ENCODE measurements around the gene UPF1. TPM values are rescaled to one million over a fixed set of nuclear protein-coding genes. Genes with fewer than 3 reads are reported as not detected.

Gene UPF1
- total RNA-seq, 2 experiments from 2014 or later: 77.2 to 113 TPM

GRCh38 chr19:18896421-18896841, 64.7 kb downstream of the UPF1 start:
- Histone ChIP-seq H2AFZ (ENCODE audit: low read length) (no peak overlapping the region), H4K20me1 (ENCODE audit: insufficient read depth, low read length) (no peaks in the 10 kb centered on the region), H3K4me1 (ENCODE audit: insufficient read depth, low read length, poor library complexity, severe bottlenecking) (no peaks in the 10 kb centered on the region), H3K79me2 (ENCODE audit: insufficient read depth, low read depth, low read length) (no peaks in the 10 kb centered on the region), H3K4me2 (ENCODE audit: low read length) (no peak overlapping the region), H3K4me3 (ENCODE audit: low read depth, low read length, poor library complexity, severe bottlenecking) (no peak overlapping the region), H3K9me3 (ENCODE audit: low read length) (no peaks in the 10 kb centered on the region), H3K36me3 (ENCODE audit: insufficient read depth, low read length) (peaks cover 11% of the 10 kb centered on the region; the same call in 1 of the 2 replicates), H3K9me2 (ENCODE audit: insufficient read depth, low read length) (no peaks in the 10 kb centered on the region), H3K27ac (ENCODE audit: low read depth, low read length, poor library complexity, severe bottlenecking) (no peak overlapping the region)
- DNase-seq (ENCODE audit: low spot score): no peak
- CTCF ChIA-PET (ENCODE audit: unreplicated experiment): no interaction called here
- intact Hi-C loops (cut with micrococcal nuclease; ENCODE audit: unreplicated experiment): no loop called here
- BruUV-seq (replicated peaks): no TSS peak
- POLR2A ChIA-PET: no interaction called here
- TF ChIP-seq, protein P1, sequence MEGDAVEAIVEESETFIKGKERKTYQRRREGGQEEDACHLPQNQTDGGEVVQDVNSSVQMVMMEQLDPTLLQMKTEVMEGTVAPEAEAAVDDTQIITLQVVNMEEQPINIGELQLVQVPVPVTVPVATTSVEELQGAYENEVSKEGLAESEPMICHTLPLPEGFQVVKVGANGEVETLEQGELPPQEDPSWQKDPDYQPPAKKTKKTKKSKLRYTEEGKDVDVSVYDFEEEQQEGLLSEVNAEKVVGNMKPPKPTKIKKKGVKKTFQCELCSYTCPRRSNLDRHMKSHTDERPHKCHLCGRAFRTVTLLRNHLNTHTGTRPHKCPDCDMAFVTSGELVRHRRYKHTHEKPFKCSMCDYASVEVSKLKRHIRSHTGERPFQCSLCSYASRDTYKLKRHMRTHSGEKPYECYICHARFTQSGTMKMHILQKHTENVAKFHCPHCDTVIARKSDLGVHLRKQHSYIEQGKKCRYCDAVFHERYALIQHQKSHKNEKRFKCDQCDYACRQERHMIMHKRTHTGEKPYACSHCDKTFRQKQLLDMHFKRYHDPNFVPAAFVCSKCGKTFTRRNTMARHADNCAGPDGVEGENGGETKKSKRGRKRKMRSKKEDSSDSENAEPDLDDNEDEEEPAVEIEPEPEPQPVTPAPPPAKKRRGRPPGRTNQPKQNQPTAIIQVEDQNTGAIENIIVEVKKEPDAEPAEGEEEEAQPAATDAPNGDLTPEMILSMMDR (conservative IDR thresholded peaks at IDR 0.05; ENCODE audit: low read length): no peak
- TF ChIP-seq EZH2phosphoT487 (IDR thresholded peaks at IDR 0.05; ENCODE audit: borderline replicate concordance, low read depth, low read length): no peak

GRCh38 chr19:18897094-18898029, 65.6 kb downstream of the UPF1 start:
- no TSS peak for BruUV-seq (replicated peaks)
- Histone ChIP-seq H3K9me3 (ENCODE audit: low read length) (no peaks in the 10 kb centered on the region), H3K4me3 (ENCODE audit: low read depth, low read length, poor library complexity, severe bottlenecking) (no peak overlapping the region), H3K4me1 (ENCODE audit: insufficient read depth, low read length, poor library complexity, severe bottlenecking) (no peaks in the 10 kb centered on the region), H3K27ac (ENCODE audit: low read depth, low read length, poor library complexity, severe bottlenecking) (no peak overlapping the region), H3K4me2 (ENCODE audit: low read length) (no peak overlapping the region), H2AFZ (ENCODE audit: low read length) (no peak overlapping the region), H3K36me3 (ENCODE audit: insufficient read depth, low read length) (peaks cover 11% of the 10 kb centered on the region; the same call in 1 of the 2 replicates), H4K20me1 (ENCODE audit: insufficient read depth, low read length) (no peaks in the 10 kb centered on the region), H3K9me2 (ENCODE audit: insufficient read depth, low read length) (no peaks in the 10 kb centered on the region), H3K79me2 (ENCODE audit: insufficient read depth, low read depth, low read length) (no peaks in the 10 kb centered on the region)
- intact Hi-C loops (cut with micrococcal nuclease; ENCODE audit: unreplicated experiment): no loop called here
- no peak for TF ChIP-seq EZH2phosphoT487 (IDR thresholded peaks at IDR 0.05; ENCODE audit: borderline replicate concordance, low read depth, low read length)
- TF ChIP-seq, protein P1 (conservative IDR thresholded peaks at IDR 0.05; ENCODE audit: low read length): no peak
- CTCF ChIA-PET (ENCODE audit: unreplicated experiment): interaction anchor here (0.6 kb wide), 1 partner anchor 90 kb away, joined by 3 read pairs; no protein-coding TSS in a partner anchor
- no peak for DNase-seq (ENCODE audit: low spot score)
- POLR2A ChIA-PET: no interaction called here

Measured in OCI-LY7 (cell line).